HCT116 (cell line): ENCODE measurements around the gene ABCG1.

ENCODE experiments used
- CTCF ChIP-seq, 3 experiments: fragments of 200-600 bp in 1 of 3; sonication (generic) in 1 of 3; IDR thresholded peaks in 2 of 3; conservative IDR thresholded peaks in 1 of 3; 2 replicates each; pipeline ENCODE4 v1.5.1; 2012 to 2017; ENCODE audit warnings: low read depth in 2 of 3, low read length in 2 of 3, antibody characterized with exemption in 1 of 3, borderline replicate concordance in 1 of 3, control low read depth in 1 of 3, mild to moderate bottlenecking in 1 of 3, mixed read lengths in 1 of 3, mixed run types in 1 of 3, moderate library complexity in 1 of 3; ENCODE audit not compliant: insufficient read depth in 1 of 3
- EZH2 ChIP-seq: fragments of 200-600 bp; sonication (generic); IDR thresholded peaks from 2 replicates; pipeline ENCODE4 v1.6.1; 2017; ENCODE audit warnings: antibody characterized with exemption, mixed run types
- EZH2phosphoT487 ChIP-seq: fragments of 200-600 bp; IDR thresholded peaks from 2 replicates; pipeline ENCODE4 v1.6.1; 2018; ENCODE audit warnings: antibody characterized with exemption, borderline replicate concordance
- FOSL1 ChIP-seq: IDR thresholded peaks from 2 replicates; pipeline ENCODE4 v1.6.1; 2012; ENCODE audit warnings: low read depth
- POLR2A ChIP-seq: IDR thresholded peaks from 2 replicates; pipeline ENCODE4 v1.7.0; 2011; ENCODE audit warnings: borderline replicate concordance; ENCODE audit not compliant: insufficient read depth, insufficient read length; ENCODE audit errors: extremely low read depth
- POLR2AphosphoS5 ChIP-seq: IDR thresholded peaks from 2 replicates; pipeline ENCODE4 v1.6.1; 2011; ENCODE audit warnings: mild to moderate bottlenecking, low read depth, low read length, moderate library complexity
- RAD21 ChIP-seq: IDR thresholded peaks from 2 replicates; pipeline ENCODE4 v1.6.1; 2012; ENCODE audit warnings: low read depth, mild to moderate bottlenecking
- ZNF274 ChIP-seq: fragments of 200-500 bp; sonication (Bioruptor generic); IDR thresholded peaks from 2 replicates; pipeline ENCODE4 v1.6.1; 2014; ENCODE audit warnings: mild to moderate bottlenecking, low read depth, low read length, inconsistent platforms
- TF ChIP-seq, protein P1 (sequence below): IDR thresholded peaks from 2 replicates; pipeline ENCODE4 v1.6.1; 2012

DNA sequence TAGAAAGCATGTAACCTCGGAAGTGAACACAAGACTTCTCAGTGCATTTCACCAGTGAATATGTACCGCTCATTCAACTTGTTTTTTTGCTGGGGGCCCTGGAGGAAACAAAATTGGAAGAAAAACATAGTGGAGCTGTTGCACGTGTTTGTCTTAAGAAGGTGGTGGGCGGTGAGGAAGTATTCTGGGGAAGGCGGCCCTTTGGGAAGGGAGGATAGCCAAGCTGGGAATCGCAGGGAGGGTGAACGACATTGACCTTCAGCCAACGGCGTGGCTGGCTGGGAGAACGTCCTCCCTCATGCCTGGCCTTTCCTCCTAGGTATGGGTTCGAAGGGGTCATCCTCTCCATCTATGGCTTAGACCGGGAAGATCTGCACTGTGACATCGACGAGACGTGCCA lies 76.9 kb downstream of the ABCG1 start:
- no peak for TF ChIP-seq ZNF274
- no peak for TF ChIP-seq CTCF (IDR thresholded peaks at IDR 0.05 in 2 of 3, conservative IDR thresholded peaks at IDR 0.05 in 1 of 3; ENCODE audit: borderline replicate concordance in 1 of 3, insufficient read depth in 1 of 3, low read depth in 2 of 3, low read length in 2 of 3)
- TF ChIP-seq EZH2phosphoT487, result no peak
- no peak for TF ChIP-seq POLR2A
- no peak for TF ChIP-seq EZH2
- no peak for TF ChIP-seq RAD21
- TF ChIP-seq, protein P1, sequence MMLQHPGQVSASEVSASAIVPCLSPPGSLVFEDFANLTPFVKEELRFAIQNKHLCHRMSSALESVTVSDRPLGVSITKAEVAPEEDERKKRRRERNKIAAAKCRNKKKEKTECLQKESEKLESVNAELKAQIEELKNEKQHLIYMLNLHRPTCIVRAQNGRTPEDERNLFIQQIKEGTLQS, result no peak
- no peak for TF ChIP-seq POLR2AphosphoS5
- no peak for TF ChIP-seq FOSL1
